WTC11 (cell line): ENCODE measurements around the gene PRKN.

ENCODE experiments used
- CBFB ChIP-seq: sonication (generic); formaldehyde crosslinking; IDR thresholded peaks from 2 replicates; pipeline ENCODE4 v1.8.1; 2022; ENCODE audit warnings: mild to moderate bottlenecking, low read depth, missing genetic modification reagents
- CTCF ChIP-seq: fragments of 200-600 bp; IDR thresholded peaks from 2 replicates; pipeline ENCODE4 v1.8.0; 2022; ENCODE audit warnings: antibody characterized with exemption
- FOXK1 ChIP-seq: sonication (generic); formaldehyde crosslinking; IDR thresholded peaks from 2 replicates; pipeline ENCODE4 v1.8.0; 2022; ENCODE audit warnings: mild to moderate bottlenecking, moderate library complexity, missing genetic modification reagents
- GTF2I ChIP-seq: fragments of 250-450 bp; sonication (Bioruptor Pico); conservative IDR thresholded peaks from 2 replicates; pipeline ENCODE4 v1.4.0; 2021; ENCODE audit warnings: mild to moderate bottlenecking
- HMGXB4 ChIP-seq: sonication (generic); formaldehyde crosslinking; IDR thresholded peaks from 2 replicates; pipeline ENCODE4 v1.8.1; 2023; ENCODE audit warnings: mild to moderate bottlenecking, moderate library complexity, missing genetic modification reagents
- JUN ChIP-seq: sonication (generic); formaldehyde crosslinking; IDR thresholded peaks from 2 replicates; pipeline ENCODE4 v1.8.0; 2023; ENCODE audit warnings: mild to moderate bottlenecking, missing genetic modification reagents
- MAX ChIP-seq: sonication (generic); formaldehyde crosslinking; IDR thresholded peaks from 2 replicates; pipeline ENCODE4 v1.8.0; 2022; ENCODE audit warnings: mild to moderate bottlenecking, missing genetic modification reagents
- NR2C2 ChIP-seq: sonication (generic); formaldehyde crosslinking; IDR thresholded peaks from 2 replicates; pipeline ENCODE4 v1.8.0; 2022; ENCODE audit warnings: mild to moderate bottlenecking, missing genetic modification reagents
- PREB ChIP-seq: sonication (generic); formaldehyde crosslinking; IDR thresholded peaks from 2 replicates; pipeline ENCODE4 v1.8.1; 2022; ENCODE audit warnings: mild to moderate bottlenecking, missing genetic modification reagents, moderate library complexity, borderline replicate concordance
- SP1 ChIP-seq: sonication (generic); formaldehyde crosslinking; conservative IDR thresholded peaks from 2 replicates; pipeline ENCODE4 v1.8.1; 2022; ENCODE audit warnings: missing genetic modification reagents
- TEAD4 ChIP-seq: sonication (generic); formaldehyde crosslinking; IDR thresholded peaks from 2 replicates; pipeline ENCODE4 v1.8.0; 2022; ENCODE audit warnings: mild to moderate bottlenecking, missing genetic modification reagents
- USF1 ChIP-seq: sonication (generic); formaldehyde crosslinking; IDR thresholded peaks from 2 replicates; pipeline ENCODE4 v1.8.0; 2022; ENCODE audit warnings: mild to moderate bottlenecking, missing genetic modification reagents
- ZNF121 ChIP-seq: sonication (generic); formaldehyde crosslinking; IDR thresholded peaks from 2 replicates; pipeline ENCODE4 v1.8.0; 2023; ENCODE audit warnings: missing genetic modification reagents

GRCh38 chr6:161561908-161562307, 1165.7 kb downstream of the PRKN start:
- TF ChIP-seq CTCF (no peak), MAX (CRISPR knock-in tag) (no peak), HMGXB4 (no peak), SP1 (CRISPR knock-in tag) (no peak), FOXK1 (CRISPR knock-in tag) (no peak), ZNF121 (CRISPR knock-in tag) (no peak), PREB (CRISPR knock-in tag) (no peak), NR2C2 (no peak), GTF2I (no peak), CBFB (no peak), JUN (CRISPR knock-in tag) (no peak), USF1 (CRISPR knock-in tag) (no peak), TEAD4 (no peak)
